Stimulated activated CD8-positive, alpha-beta memory T cell treated with anti-CD3 and anti-CD28 coated beads, Interleukin-15, amount 100 ng/mL, for 4 hours (primary cell): Measurements from ENCODE around the gene CDH22.

ENCODE experiments used
- DNase-seq, 2 donors: peaks; one replicate each; pipeline ENCODE4 v3.0.0-alpha.2; 2020; ENCODE audit warnings: low read depth in 2 of 2

Gene CDH22

DNA sequence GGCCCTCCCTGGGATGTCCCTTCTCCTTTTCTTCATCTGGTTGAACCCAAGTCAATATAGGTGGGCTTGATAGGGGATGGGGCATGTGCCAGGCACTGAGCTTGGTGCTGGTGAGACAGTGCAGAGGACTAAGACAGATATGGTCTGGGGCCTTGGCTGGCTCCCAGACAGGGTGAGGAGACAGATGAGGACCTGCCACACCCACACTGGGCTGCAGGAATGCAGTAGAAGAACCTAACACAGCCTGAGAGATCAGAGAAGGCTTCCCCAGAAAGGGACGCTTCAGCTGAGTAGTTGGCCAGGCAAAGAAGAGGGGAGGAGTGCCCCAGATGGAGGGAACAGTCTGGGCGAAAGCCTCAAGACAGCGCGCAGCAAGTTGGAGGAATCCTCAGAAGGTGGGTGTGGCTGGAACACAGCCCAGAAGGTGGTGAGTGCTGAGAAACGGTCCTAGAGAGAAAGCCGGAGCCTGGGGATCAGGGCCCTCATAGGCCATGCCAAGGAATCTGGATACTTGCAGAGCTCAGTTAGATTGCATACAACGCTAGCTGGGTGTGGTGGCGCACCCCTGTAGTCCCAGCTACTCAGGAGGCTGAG, 163.8 kb downstream of the CDH22 start:
- DNase-seq = no peak

GRCh38 chr20:46142124-46142523, 166.2 kb downstream of the CDH22 start:
- DNase-seq = no peak

DNA sequence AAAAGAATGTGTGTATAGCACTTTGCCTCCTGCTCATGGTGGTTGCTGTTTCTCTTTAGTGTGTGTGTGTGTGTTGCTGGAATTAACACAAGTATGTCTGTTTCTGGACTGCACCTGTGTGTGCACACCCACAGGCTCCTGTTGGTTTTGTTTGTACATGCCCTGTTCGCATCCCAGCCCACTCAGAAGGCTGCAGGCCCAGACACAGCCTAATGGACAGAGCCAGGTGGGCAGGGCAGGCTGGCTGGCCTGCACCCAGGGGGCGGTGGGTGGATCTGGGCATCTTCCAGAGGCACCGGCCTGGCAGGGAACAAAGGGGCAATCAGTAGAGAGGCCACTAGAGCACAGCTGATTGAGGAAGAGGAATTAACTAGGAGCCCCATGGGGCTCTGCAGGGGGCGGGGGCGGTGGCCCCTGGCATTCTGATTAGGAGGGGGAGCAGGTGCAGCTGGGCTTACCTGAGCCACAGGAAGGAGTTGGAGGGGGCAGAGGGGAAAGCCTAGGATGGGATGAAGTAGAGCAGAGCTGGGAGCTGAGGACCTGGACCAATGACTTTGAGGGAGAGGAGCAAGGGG, 168.3 kb downstream of the CDH22 start:
- DNase-seq = no peak

GRCh38 chr20:46139266-46139889, 168.9 kb downstream of the CDH22 start:
- no peak for DNase-seq

GRCh38 chr20:46137816-46138215, 170.5 kb downstream of the CDH22 start:
- no peak for DNase-seq

DNA sequence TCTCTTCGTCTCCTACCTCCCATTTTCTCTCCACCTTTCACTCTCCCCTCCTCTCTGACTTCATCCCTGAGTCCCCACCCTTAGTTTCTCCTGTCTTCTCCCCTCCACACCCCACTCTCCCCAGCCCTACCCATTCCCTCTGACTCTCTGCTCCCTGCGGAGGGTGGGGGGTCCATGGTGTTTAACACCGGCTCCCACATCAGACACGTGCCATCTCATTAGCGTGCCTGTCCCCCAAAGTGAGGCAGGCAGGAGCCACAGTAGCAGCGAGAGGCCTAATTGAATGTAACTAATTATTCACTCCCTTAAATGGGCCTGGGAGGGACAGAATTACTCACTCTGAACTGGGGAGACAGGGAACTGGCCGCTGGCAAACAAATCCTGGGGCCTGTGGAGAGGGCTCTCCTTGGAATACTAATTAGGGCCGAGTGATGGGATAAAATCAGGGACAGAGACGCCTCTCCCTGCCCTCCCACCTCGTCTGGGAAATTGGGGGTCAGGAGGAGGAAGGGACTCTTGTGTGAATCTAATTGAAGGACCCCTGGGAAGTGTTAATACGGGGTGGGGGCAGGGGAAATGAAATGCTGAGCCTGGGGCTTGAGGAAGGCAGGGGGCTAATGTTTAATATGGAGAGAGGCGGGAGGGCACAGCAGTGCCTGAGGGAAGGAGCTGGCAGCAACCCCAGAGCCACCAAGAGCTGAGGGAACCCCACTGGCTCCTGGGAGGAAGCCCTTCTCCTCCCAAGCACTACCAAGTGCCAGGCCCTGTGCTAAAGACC, 172.3 kb downstream of the CDH22 start:
- DNase-seq = no peak

DNA sequence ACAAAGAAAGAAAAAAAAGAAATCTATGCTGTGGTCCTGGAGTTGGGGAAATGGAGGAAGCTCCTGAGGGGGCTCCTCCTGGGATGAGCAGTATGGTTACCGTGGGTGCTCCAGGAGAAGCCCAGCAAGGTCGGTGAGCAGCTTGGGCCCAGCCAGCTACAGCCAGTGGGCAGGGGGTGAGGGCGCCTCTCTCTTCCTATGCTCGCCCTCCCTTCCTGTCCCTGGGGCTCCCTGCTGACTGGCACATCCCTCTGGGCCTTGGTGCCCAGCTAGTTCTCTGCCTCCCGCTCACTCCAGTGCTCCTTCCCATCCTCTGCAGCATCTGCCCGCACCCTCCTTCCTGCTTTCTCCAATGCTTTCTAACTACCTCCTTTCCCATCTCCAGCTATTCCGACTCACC, 173.6 kb downstream of the CDH22 start:
- no peak for DNase-seq

GRCh38 chr20:46133886-46134654, 174.2 kb downstream of the CDH22 start:
- no peak for DNase-seq

GRCh38 chr20:46132705-46133120, 175.6 kb downstream of the CDH22 start:
- peak; percentile 14 to 26 for DNase-seq

GRCh38 chr20:46131396-46131795, 176.9 kb downstream of the CDH22 start:
- DNase-seq = no peak

- no peak for DNase-seq
These were observed 177.8 kb downstream of the CDH22 start for GRCh38 chr20:46130534-46130933.

DNA sequence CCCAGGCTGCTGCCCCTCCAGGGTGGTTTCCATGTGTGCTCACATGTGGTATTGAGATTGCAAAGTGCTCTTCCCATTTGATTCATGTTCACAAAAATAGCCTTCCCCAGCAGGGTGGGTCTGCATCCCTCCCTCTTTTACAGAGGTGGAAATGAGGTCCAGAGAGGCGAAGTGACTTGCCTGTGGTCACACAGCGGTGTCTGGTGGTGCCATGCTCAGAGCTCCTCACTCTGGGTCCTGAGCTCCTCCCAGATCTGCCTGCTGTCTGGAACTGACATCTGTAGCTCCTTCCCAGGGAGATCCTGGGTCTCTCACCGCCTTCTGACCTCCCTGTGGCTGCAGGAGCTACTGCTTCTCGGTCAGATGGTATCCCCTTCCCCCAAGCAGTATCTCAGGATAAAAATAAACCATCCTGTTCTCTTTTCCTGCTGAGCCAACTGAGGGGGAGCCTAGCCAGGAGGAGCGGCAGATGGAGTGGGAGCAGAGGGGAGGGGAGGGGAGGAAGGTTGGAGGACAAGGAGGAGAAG, 178.3 kb downstream of the CDH22 start:
- DNase-seq = no peak

GRCh38 chr20:46128310-46129151, 179.8 kb downstream of the CDH22 start:
- no peak for DNase-seq

DNA sequence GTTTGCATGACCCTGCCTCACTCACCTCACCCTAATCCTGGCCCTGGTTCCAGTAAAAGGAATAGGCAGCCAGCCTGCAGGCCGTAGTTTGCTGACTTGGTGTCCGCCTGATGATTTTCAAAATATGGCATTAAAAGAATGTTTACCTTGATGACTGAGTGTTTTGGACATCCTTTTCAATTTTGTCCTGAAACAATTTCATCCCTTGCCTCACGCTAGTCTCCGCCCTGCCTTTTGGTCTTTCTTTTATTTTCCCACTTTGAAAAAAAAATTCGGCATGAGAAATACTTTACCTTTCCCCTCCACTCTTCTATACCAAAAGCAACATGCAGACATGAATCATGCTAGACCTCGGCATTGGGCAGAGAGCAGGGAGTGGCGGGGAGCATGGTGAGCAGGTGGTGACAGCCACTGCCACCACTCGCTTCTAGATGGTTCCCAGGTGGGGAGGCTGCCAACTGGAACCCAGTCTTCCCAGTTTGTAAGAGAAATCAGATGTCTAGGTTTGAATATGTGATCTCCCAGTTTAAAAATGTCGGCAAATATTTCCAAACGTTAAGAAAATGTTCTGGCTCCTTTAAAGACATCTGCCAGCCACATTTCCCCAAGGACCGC, 180.8 kb downstream of the CDH22 start:
- DNase-seq = no peak

GRCh38 chr20:46126440-46127056, 181.8 kb downstream of the CDH22 start:
- no peak for DNase-seq
